Duodenal mucosa (tissue), 2 donors: ENCODE data around the gene GLYATL1.

ENCODE experiments used
- H3K27ac ChIP-seq: one replicate; pipeline ENCODE4 v1.7.0; 2013; ENCODE audit warnings: low read depth, low read length
- H3K27me3 ChIP-seq, 2 donors: one replicate each; pipeline ENCODE4 v1.7.0; 2013; ENCODE audit warnings: low read length in 2 of 2, control low read depth in 1 of 2; ENCODE audit not compliant: insufficient read depth in 2 of 2, control insufficient read depth in 1 of 2
- H3K36me3 ChIP-seq, 2 donors: one replicate each; pipeline ENCODE4 v1.7.0; 2013; ENCODE audit warnings: low read length in 2 of 2, control low read depth in 1 of 2; ENCODE audit not compliant: insufficient read depth in 2 of 2, control insufficient read depth in 1 of 2
- H3K4me1 ChIP-seq, 2 donors: one replicate each; pipeline ENCODE4 v1.7.0; 2013; ENCODE audit warnings: low read length in 2 of 2, control low read depth in 1 of 2; ENCODE audit not compliant: insufficient read depth in 2 of 2, control insufficient read depth in 1 of 2
- H3K4me3 ChIP-seq, 2 donors: one replicate each; pipeline ENCODE4 v1.7.0; 2013; ENCODE audit warnings: low read length in 2 of 2, low read depth in 1 of 2
- H3K9ac ChIP-seq, 2 donors: one replicate each; pipeline ENCODE4 v1.7.0; 2013; ENCODE audit warnings: low read length in 2 of 2, low read depth in 1 of 2
- H3K9me3 ChIP-seq, 2 donors: one replicate each; pipeline ENCODE4 v1.7.0; 2013; ENCODE audit warnings: low read length in 2 of 2, control low read depth in 1 of 2; ENCODE audit not compliant: control insufficient read depth in 1 of 2

Gene GLYATL1

GRCh38 chr11:58939277-58939676 lies at the start of gene GLYATL1:
GLYATL1 (plus strand) TSS chr11:58939488; CDS start chr11:58947088, 7,600 bp downstream.
- H3K27ac ChIP-seq = no peak within 1 kb of the TSS
- H3K36me3 ChIP-seq = no peaks in the 10 kb centered on the region
- no peaks in the 10 kb centered on the region for H3K27me3 ChIP-seq
- H3K4me3 ChIP-seq = no peak within 1 kb of the TSS
- no peaks in the 10 kb centered on the region for H3K9me3 ChIP-seq
- no peak within 1 kb of the TSS for H3K9ac ChIP-seq
- no peaks in the 10 kb centered on the region for H3K4me1 ChIP-seq

GRCh38 chr11:58893899-58894298 lies 45.4 kb upstream of the GLYATL1 start:
- H3K9ac ChIP-seq = no peak overlapping the region
- H3K9me3 ChIP-seq = no peaks in the 10 kb centered on the region
- no peaks in the 10 kb centered on the region for H3K36me3 ChIP-seq
- no peak overlapping the region for H3K4me3 ChIP-seq
- H3K4me1 ChIP-seq = no peaks in the 10 kb centered on the region
- H3K27ac ChIP-seq = no peak overlapping the region
- no peaks in the 10 kb centered on the region for H3K27me3 ChIP-seq

- Histone ChIP-seq H3K27me3 (peaks cover 5 to 10% of the 10 kb centered on the region in 2 donors), H3K27ac (no peak overlapping the region), H3K4me1 (no peaks in the 10 kb centered on the region), H3K36me3 (no peaks in the 10 kb centered on the region), H3K9ac (no peak overlapping the region), H3K4me3 (no peak overlapping the region), H3K9me3 (no peaks in the 10 kb centered on the region)
These were observed 41.2 kb upstream of the GLYATL1 start for GRCh38 chr11:58898106-58898505.

GRCh38 chr11:58900479-58901420 lies 38.5 kb upstream of the GLYATL1 start:
- H3K4me3 ChIP-seq = no peak overlapping the region

GRCh38 chr11:58902881-58903280 lies 36.4 kb upstream of the GLYATL1 start:
- Histone ChIP-seq H3K4me1 (peaks cover 6% of the 10 kb centered on the region in 2 donors), H3K9me3 (no peaks in the 10 kb centered on the region), H3K36me3 (no peaks in the 10 kb centered on the region), H3K27ac (no peak overlapping the region), H3K27me3 (peaks cover 13 to 31% of the 10 kb centered on the region in 2 donors), H3K9ac (no peak overlapping the region), H3K4me3 (no peak overlapping the region)

More at GRCh38 chr11:58900479-58901420, 38.5 kb upstream of the GLYATL1 start:
- H3K4me1 ChIP-seq = peaks cover 0 to 6% of the 10 kb centered on the region in 2 donors
- peaks cover 9 to 25% of the 10 kb centered on the region in 2 donors for H3K27me3 ChIP-seq
- H3K9me3 ChIP-seq = no peaks in the 10 kb centered on the region
- H3K9ac ChIP-seq = no peak overlapping the region
- no peaks in the 10 kb centered on the region for H3K36me3 ChIP-seq
- no peak overlapping the region for H3K27ac ChIP-seq

GRCh38 chr11:58905011-58905720 lies 34.1 kb upstream of the GLYATL1 start:
- Histone ChIP-seq H3K9ac (no peak overlapping the region), H3K27me3 (peaks cover 13 to 31% of the 10 kb centered on the region in 2 donors), H3K4me1 (peaks cover 6% of the 10 kb centered on the region in 2 donors), H3K9me3 (no peaks in the 10 kb centered on the region), H3K27ac (no peak overlapping the region), H3K4me3 (peak overlapping the region; percentile 35 to 38), H3K36me3 (no peaks in the 10 kb centered on the region)

GRCh38 chr11:58905721-58906547 lies 33.4 kb upstream of the GLYATL1 start:
- Histone ChIP-seq H3K4me1 (peaks cover 6% of the 10 kb centered on the region in 2 donors), H3K27me3 (peaks cover 8 to 31% of the 10 kb centered on the region in 2 donors), H3K9ac (no peak overlapping the region), H3K4me3 (peak overlapping the region in 1 of 2 donors; percentile 25), H3K9me3 (no peaks in the 10 kb centered on the region), H3K27ac (no peak overlapping the region), H3K36me3 (no peaks in the 10 kb centered on the region)

GRCh38 chr11:58907780-58908179 lies 31.5 kb upstream of the GLYATL1 start:
- Histone ChIP-seq H3K27me3 (peaks cover 8 to 24% of the 10 kb centered on the region in 2 donors), H3K9me3 (no peaks in the 10 kb centered on the region), H3K27ac (no peak overlapping the region), H3K4me1 (peaks cover 6% of the 10 kb centered on the region in 2 donors), H3K9ac (no peak overlapping the region), H3K4me3 (no peak overlapping the region), H3K36me3 (no peaks in the 10 kb centered on the region)

- Histone ChIP-seq H3K27ac (no peak overlapping the region), H3K9me3 (peaks cover 11 to 17% of the 10 kb centered on the region in 2 donors), H3K36me3 (no peaks in the 10 kb centered on the region), H3K4me3 (no peak overlapping the region), H3K9ac (no peak overlapping the region), H3K4me1 (no peaks in the 10 kb centered on the region), H3K27me3 (no peaks in the 10 kb centered on the region)
These were observed 27.2 kb upstream of the GLYATL1 start for GRCh38 chr11:58912124-58912523.
